Embryonic facial prominence (tissue), 1 donor: ENCODE measurements around the gene TOM1L2.

Source experiments
- DNase-seq: peaks from one replicate; pipeline ENCODE4 v3.0.0-alpha.2; 2016; ENCODE audit errors: extremely low spot score

The TOM1L2 gene

GRCh38 chr17:17807440-17807839, 164.8 kb downstream of the TOM1L2 start:
- no peak for DNase-seq

GRCh38 chr17:17806611-17807274, 165.5 kb downstream of the TOM1L2 start:
- no peak for DNase-seq

- no peak for DNase-seq
Observed at GRCh38 chr17:17806035-17806434, 166.2 kb downstream of the TOM1L2 start.

- no peak for DNase-seq
Observed at GRCh38 chr17:17805575-17805974, 166.6 kb downstream of the TOM1L2 start.

- DNase-seq: no peak
Observed at GRCh38 chr17:17804007-17804406, 168.2 kb downstream of the TOM1L2 start.

- no peak for DNase-seq
Observed at GRCh38 chr17:17801800-17802481, 170.3 kb downstream of the TOM1L2 start.

GRCh38 chr17:17800504-17801021, 171.6 kb downstream of the TOM1L2 start:
- no peak for DNase-seq

GRCh38 chr17:17798573-17799255, 173.5 kb downstream of the TOM1L2 start:
- no peak for DNase-seq

GRCh38 chr17:17798010-17798556, 174.1 kb downstream of the TOM1L2 start:
- DNase-seq: no peak

GRCh38 chr17:17797119-17797809, 174.9 kb downstream of the TOM1L2 start:
- no peak for DNase-seq

GRCh38 chr17:17796787-17797061, 175.5 kb downstream of the TOM1L2 start:
- no peak for DNase-seq

GRCh38 chr17:17795946-17796786, 176.0 kb downstream of the TOM1L2 start:
- no peak for DNase-seq

GRCh38 chr17:17795296-17795695, 176.9 kb downstream of the TOM1L2 start:
- DNase-seq: no peak

- DNase-seq: no peak
Observed at GRCh38 chr17:17794382-17794781, 177.8 kb downstream of the TOM1L2 start.
